AG09319 (cell line): ENCODE measurements around the gene TRAPPC2L.

Source experiments
- DNase-seq: peaks from one replicate; pipeline ENCODE4 v3.0.0-alpha.2; 2010; ENCODE audit warnings: low read depth; ENCODE audit errors: extremely low read depth
- CTCF ChIP-seq: IDR thresholded peaks from 2 replicates; pipeline ENCODE4 v1.5.1; 2011; ENCODE audit warnings: low read depth, mild to moderate bottlenecking, inconsistent platforms, low read length, moderate library complexity

Gene TRAPPC2L

GRCh38 chr16:88836791-88837190 is 20.1 kb upstream of the TRAPPC2L start:
- no peak for TF ChIP-seq CTCF
- no peak for DNase-seq

GRCh38 chr16:88837806-88838205 is 19.1 kb upstream of the TRAPPC2L start:
- no peak for TF ChIP-seq CTCF
- no peak for DNase-seq

GRCh38 chr16:88838566-88838965 is 18.4 kb upstream of the TRAPPC2L start:
- TF ChIP-seq CTCF, result no peak
- DNase-seq, result no peak

- no peak for DNase-seq
- TF ChIP-seq CTCF, result no peak
These were observed 17.8 kb upstream of the TRAPPC2L start for GRCh38 chr16:88839026-88839529.

GRCh38 chr16:88839745-88840599 is 17.0 kb upstream of the TRAPPC2L start:
- no peak for DNase-seq
- TF ChIP-seq CTCF, result no peak

- no peak for TF ChIP-seq CTCF
These were observed 16.2 kb upstream of the TRAPPC2L start for GRCh38 chr16:88840600-88841215.

GRCh38 chr16:88841521-88842307 is 15.2 kb upstream of the TRAPPC2L start:
- DNase-seq, result no peak
- TF ChIP-seq CTCF, result no peak

More at GRCh38 chr16:88840600-88841215, 16.2 kb upstream of the TRAPPC2L start:
- DNase-seq, result no peak
